ENCODE results near the gene RGS17.
"Not testable (repeated sequence)": the region's sequence is repeated elsewhere in the genome, so short reads cannot be mapped to it uniquely, and the experiment has no call there.

Gene RGS17

DNA sequence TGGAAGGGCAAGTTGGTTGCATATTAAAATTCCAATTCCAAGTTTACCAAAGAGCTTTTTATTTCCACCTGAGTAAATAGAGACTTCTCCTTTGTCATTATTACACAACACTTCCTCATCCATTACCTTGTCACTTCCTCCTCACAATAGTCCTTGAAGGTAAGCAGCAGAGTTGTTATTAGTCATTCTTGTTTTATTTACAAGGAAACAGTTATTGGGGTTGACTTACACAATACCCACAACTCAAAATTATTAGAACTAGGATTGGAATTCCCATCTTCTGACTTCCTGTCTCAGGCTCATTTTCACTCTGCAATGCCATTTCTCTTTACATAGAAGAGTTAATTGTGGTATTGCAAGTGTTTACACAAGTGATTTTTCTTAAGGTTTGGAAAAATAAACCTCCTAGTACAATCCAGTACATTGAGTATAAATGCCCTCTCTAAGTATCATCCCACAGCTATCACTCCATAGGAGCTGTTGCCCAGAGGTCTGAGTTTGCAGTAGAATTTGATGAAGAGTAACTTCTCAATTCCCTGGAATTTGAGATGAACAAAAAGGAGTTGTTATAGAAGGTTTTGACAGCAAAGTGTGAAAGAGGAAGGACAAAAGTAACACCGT lies 99.6 kb downstream of the RGS17 start:
- DNase-seq (ENCODE audit: low read depth in 2 of 2): no peak

DNA sequence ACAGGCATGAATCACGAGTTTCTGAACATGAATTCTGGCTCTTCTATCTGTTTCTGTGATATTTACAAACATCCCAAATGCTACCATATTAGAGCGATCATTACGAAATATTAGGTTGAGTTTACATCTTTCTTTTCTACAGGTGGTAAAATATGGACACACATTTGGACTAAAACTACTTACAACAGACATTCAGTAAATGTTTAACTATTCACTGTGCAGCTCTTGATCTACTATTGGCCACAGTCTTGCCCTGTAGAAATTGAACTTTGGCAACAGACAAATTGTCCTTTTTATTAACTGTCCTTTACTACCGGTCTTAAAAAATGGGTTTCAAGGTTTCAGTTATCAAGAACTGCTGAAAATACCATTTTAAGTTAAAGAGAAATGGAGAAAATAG lies 102.1 kb downstream of the RGS17 start:
- DNase-seq (ENCODE audit: low read depth in 2 of 2): no peak

DNA sequence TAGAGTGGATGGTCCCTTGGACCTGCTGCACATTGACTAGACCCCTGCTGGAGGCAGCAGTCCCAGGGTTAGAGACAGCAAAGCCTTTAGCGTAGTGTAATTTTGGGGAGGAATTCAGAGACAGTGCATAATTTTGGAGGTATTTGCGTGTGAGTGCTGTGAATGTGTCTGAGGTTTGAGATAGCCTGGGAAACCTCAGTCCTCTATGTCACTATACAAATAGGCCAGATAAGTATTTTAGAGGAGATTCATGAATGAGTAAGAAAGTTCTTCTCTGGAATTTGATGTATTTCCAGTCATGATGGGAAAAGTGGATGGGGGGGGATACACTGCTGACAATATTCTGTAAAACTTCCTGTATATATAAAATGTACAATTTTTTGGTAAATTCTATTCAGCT lies 102.8 kb downstream of the RGS17 start:
- DNase-seq (ENCODE audit: low read depth in 2 of 2): no peak

DNA sequence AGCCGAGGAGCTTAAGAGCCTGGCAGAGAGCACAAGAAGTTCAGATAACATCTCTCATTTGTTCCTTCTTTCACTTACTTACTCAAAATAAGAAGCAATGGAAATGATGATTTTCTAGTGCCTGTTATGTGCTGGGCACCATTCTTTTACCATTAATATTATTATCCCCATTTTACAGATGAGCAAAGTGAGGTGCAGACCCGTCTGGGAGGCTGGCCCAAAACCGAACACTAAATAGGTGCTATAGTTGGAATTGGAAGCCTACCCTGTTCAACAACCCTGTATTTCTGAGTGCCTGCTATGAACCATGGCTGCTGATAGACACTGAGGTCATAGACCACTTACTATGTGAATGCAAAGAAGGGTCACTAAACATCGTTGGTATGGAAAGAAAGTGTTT lies 103.6 kb downstream of the RGS17 start:
- no peak for DNase-seq (ENCODE audit: low read depth in 2 of 2)

DNA sequence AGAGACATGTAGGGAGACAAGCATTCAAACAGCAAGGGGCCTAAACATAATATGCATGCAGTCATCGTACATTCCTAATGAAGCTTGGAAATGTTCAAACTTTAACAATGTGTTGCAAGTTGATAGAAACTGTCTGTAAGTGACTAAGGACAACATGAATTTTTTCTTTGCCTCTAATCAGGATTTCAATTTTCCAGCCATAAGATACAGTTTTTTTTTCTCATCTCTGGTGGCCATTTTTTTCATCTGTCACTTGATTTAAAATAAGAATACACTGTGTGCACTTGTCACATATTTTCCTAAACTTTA lies 106.4 kb downstream of the RGS17 start:
- DNase-seq (ENCODE audit: low read depth in 2 of 2): no peak

DNA sequence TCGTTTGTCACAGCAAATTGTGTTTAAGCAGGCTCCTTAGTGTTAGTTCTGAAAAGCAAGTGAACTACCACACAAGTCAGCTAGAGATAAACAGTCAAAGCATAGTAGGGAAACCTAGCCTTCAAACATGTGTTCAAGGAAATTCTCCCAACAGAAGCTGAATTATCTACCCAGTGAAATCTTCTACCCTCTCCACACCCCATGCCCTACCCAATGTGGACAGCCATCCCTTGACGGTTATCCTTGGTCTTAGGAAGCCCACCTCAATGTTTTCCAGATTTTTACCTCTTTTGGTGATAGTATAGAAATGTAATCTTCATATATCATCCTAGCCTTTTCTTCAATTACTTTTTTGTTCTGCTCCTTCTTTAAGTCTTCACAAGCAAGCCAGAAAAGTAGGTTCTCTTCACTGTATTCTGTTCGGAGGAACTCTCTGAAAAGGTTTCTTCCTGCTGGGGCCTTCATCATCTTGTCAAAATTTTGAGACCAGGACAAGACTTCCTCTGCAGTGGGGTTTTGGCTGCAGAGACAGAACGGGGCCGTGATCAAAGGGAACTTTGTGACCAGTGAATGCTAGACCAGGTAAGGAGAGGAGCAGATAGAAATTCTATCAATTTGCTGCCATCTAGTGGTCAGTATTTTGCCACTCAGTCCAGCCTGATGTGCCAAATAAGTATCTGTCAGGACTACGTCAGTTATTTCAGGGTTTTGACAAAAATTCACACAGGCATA lies 106.9 kb downstream of the RGS17 start:
- no peak for DNase-seq (ENCODE audit: low read depth in 2 of 2)

DNA sequence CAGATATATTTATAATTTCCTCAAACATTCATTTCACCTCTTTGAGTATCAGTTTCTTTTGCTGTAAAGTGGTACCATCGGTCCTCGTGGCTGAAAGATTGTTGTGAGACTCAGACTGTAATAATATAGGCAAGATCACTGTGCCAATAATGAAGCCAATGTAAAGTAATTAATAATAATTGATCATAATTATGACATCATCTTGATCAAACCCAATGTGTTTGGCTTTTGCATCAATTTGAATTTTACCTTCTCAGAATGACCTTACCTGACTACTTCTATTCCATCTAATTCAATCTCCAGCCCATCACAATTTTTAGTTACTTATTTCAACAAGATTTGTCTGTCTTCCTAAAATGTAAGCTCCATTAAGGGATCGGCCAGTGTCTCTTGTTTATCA lies 112.7 kb downstream of the RGS17 start:
- no peak for DNase-seq (ENCODE audit: low read depth in 2 of 2)

DNA sequence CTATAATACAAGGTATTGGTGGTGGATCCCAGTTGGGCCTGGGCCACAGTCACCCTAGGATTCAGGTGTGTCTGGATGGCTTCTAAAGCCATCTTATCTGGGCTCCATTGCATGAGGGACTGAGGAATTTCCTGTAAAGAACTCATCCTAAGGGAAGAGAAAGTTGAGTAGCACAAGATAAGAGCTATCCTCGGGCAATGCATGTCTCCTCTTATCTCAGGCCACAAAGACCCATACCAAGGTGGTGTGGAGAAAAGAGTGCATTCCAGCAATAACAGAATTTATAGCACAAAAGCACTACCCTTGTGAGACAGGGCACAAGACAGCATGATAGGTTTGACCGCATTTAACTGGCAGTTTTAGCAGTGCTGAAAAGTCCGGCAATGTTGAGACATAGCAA lies 114.2 kb downstream of the RGS17 start:
- no peak for DNase-seq (ENCODE audit: low read depth in 2 of 2)

DNA sequence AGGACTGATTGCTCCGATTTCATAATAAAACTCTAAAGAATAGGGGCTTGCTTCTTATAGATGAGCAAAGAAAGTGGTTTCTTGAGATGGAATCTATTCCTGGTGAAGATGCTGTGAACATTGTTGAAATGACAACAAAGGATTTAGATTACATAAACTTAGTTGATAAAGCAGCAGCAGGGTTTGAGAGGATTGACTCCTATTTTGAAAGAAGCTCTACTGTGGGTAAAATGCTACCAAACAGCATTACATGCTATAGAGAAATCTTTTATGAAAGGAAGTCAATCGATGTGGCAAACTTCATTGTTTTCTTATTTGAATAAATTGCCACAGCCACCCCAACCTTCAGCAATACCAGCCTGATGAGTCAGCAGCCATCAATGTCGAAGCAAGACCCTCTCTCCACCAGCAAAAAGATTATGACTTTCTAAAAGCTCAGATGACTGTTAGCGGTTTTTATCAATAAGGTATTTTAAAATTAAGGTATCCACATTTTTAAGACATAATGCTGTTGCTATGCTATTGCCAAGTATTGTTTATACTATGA lies 115.9 kb downstream of the RGS17 start:
- no peak for DNase-seq (ENCODE audit: low read depth in 2 of 2)

DNA sequence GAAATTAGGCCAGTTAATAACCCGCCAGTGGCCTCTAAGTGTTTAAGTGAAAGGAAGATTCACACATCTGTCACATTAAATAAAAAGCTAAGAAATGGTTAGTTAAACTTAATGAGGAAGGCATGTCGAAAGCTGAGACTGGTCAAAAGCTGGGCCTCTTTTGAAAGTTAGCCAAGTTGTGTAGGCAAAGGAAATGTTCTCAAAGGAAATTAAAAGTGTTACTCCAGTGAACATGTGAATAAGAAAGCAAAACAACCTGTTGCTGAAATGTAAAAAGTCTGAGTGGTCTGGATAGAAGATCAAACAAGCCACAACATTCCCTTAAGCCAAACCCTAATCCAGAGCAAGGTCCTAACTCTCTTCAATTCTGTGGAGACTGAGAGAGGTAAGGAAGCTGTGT lies 117.6 kb downstream of the RGS17 start:
- no peak for DNase-seq (ENCODE audit: low read depth in 2 of 2)

DNA sequence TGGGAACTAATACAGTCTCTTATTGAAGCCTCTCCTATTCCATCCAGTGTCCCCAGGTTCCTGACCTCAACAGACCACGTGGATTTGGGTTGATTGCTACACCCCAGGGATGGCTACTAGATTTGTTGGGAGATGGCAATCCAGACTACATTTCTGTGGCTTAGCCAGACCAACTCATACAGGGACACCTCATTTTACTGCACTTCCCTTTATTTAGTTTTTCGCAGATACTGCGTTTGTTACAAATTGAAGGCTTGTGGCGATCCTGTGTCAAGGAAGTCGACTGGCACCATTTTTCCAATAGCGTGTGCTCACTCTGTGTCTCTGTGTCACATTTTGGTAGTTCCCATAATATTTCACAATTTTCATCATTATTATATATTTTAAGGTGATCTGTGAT lies 118.2 kb downstream of the RGS17 start:
- DNase-seq (ENCODE audit: low read depth in 2 of 2): no peak

DNA sequence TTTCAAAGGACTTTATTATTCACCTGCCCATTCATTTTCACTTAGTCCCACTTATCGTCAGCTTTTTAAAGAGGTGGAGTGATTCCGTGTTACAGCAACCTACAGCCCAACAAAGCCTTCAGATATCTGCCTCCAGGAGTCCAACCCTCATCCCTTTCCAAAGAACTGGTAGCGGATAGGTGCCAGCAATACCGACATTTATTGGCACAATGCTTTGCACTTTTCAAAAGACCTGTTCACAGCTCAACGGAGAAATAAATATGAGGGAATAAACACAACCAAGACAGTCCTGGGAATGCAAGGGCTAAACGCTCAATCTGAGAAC lies 127.8 kb downstream of the RGS17 start:
- no peak for DNase-seq (ENCODE audit: low read depth in 2 of 2)

DNA sequence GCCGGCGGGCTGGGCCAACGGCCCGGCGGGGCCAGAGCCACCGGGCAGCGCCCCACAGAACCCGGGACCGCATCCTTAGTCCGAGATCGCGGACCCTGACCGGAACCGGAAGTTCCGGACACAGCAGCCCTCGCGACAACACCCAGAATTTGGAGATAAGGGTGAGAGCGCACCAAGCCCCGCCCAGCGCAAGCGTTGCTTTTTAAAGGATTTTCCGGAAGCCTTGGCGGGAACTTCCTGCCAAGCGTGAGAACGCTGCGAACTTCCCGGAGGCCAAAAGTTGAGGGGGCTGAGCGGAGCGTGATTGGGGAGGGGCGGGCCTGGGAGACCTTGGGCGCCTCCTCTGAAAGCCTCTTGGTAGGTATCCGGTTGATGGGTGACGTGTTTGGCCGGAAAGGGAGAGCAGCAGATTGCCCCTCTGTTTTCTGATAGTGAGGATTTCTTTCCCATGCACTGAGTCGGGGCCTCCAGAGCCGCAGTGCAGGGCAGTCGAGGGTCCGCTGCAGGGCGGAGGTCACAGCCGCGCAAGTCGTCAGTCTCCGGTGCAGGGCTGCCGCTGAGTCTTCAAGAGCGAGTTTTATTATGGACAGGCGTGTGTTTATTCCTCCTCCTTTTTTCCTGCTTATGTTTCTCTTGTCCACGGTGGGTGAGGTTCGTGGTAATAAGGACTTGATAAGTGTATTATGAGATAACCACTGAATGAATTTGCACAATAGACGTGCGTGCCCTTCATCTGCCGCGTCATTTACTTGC lies 128.3 kb downstream of the RGS17 start, which contains the start of gene MTRF1L:
MTRF1L (minus strand) TSS at position 97 of the 753 bp plus-strand sequence; CDS start at position 73, 24 bp downstream.
- peak; percentile 63 to 70 for DNase-seq (ENCODE audit: low read depth in 2 of 2)

DNA sequence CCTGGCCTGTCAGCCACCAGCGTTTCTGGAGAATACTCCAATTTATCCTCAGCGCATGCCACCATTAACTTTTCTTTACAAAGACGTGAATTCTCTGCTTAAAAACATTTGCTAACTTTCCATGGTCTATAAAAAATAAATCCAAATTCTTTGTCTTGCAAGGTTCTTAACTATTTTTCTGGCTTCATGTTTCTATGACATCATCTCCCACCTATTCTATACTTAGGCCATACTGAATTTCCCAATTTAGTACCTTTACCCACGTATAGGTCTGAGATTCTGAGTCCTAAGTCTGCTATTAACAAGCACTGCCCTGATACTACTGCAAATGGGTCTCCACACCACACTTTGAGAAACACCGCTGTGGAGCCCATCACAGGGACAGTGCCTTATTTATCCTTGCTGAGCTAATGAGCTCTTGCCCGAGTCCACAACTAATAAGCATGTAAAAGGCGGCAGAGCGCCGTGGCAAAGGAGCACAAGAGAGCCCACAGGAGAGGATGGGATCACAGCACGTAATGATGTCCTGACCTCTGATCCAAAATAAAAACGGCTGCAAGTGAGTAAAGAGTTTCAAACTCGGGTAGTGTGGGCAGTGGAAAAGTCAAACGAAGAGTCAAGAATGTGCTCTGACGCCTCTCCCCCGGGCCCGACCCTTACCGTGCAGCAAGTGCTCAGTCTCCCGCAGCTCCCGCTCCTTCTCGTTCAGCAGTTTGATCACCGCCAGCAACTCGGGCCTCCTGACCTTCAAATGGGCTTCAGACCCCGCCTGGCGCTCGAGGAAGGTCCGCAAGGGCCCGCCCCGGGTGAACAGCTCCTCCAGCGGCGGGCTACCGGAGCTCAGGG lies 129.1 kb downstream of the RGS17 start:
- DNase-seq (ENCODE audit: low read depth in 2 of 2): no peak

DNA sequence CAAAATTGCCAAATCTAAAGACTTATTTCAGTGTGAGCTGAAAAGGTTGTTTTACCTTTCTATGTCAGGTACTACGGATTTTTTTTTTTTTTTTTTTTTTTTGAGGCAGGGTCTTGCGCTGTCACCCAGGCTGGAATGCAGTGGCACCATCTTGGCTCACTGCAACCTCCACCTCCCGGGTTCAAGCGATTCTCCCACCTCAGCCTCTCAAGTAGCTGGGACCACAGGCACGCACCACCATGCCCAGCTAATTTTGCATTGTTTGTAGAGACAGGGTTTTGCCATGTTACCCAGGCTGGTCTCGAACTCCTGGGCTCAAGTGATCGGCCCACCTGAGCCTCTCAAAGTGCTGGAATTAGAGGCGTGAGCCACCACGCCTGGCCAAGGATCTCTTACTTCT lies 130.3 kb downstream of the RGS17 start:
- DNase-seq (ENCODE audit: low read depth in 2 of 2): not testable (repeated sequence)

DNA sequence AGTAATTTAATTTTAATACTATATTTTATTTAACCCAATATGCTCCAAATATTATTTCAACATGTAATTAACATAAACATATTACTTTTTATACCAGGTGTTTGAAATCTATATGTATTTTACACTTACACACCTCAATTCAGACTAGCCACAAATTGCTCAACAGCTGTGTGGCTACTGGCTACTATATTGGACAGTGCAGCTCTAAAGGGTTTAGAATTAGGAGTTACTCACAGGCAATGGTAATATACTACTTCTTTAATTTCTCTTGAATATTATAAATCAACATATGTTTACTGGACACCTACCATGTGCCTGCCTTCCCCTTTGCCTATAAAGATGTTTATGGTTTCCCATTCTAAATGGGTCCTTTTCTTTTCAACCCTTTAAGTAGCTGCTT lies 130.8 kb downstream of the RGS17 start:
- no peak for DNase-seq (ENCODE audit: low read depth in 2 of 2)

DNA sequence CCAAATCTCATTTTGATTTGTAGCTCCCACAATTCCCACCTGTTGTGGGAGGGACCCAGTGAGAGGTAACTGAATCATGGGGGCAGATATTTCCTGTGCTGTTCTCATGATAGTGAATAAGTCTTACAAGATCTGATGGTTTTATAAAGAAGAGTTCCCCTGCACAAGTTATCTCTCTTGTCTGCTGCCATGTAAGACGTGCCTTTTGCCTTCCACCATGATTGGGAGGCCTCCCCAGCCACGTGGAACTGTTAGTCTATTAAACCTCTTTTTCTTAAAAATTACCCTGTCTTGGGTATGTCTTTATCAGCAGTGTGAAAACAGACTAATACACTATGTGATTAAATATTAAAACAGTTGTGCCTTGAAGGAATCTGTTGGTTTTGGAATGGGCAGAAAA lies 131.5 kb downstream of the RGS17 start:
- DNase-seq (ENCODE audit: low read depth in 2 of 2): not testable (repeated sequence)

DNA sequence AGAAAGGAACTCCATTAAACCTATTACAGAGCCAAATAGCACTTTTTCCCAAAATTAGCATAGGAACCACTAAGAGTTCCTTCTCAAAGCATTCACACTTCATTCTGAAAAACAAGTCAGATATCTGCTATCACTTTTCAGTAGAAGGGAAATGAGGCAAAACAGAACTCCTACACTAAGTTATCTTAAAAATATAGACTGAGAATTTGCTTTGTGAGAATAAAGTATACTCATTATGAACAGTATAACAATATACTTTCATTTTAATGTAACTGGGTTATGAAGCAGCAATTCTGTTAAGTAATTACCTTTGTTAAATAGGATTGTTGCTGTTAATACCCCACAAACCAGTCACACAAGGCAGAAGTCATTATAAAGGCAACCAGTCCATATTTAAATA lies 137.2 kb downstream of the RGS17 start:
- no peak for DNase-seq (ENCODE audit: low read depth in 2 of 2)

DNA sequence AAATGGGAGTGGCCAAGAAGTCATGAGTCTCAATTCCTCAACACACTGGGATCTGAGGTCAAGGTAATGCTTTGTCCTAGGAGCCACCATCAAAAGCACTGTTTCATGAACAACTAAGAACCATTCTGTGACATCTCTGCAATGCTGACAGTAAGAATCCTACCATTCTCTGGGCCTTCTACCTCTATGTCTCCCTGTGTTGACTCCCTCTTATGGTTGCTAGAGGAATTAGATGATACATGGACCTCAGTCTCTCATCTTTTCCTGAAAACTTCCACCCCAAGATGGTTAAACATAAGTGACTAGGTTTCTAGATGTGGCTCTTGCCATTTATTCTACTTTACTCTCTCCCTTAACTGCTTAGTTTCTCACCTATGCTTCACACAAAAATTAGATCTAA lies 137.7 kb downstream of the RGS17 start:
- no peak for DNase-seq (ENCODE audit: low read depth in 2 of 2)

DNA sequence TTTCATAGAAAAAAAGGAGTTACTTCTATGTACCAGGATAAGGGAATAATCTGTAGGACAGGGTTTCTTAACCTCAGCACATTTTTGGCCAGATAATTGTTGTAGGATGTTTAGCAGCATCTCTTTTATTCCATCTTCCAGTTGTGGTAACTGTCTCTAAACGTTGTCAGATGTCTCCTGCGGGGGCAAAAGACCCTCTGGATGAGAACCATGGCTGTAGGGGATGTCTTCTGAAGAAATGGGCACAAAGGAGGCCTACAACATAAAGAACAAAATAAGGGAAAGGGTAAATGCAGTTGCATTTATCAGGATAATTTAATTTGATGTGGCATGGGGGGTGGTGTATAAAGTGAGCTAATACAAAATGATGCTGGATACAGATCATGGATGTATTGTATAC lies 144.1 kb downstream of the RGS17 start:
- no peak for DNase-seq (ENCODE audit: low read depth in 2 of 2)

DNA sequence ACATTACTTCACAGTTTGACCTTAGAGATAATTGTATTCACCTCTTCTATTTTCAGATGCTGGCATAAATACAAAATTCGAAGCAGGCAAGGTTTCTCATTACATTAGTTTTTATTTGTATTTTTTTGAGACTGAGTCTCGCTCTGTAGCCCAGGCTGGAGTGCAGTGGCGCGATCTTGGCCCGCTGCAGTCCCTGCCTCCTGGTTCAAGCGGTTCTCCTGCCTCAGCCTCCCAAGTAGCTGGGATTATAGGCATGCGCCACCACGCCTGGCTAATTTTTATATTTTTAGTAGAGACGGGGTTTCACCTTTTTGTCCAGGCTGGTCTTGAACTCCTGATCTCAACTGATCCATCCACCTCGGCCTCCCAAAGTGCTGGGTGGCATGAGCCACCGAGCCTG lies 145.8 kb downstream of the RGS17 start:
- DNase-seq (ENCODE audit: low read depth in 2 of 2): not testable (repeated sequence)

DNA sequence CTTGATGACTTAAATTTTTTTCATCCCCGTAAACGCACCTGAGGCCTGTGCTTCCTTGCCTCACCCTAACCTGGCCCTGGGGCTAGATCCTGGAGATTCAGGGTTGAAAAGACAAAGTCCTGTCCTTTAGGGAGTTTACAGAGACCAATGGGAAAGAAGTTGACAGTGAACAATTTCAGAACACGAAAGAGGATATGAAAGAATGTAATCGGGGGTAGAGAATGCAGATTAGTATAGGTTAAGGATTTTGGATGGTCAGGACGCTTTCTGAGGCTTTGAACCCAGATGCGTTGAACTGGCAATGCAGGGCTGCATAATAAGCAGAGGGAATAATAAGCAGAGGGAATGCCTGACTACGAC lies 146.6 kb downstream of the RGS17 start:
- no peak for DNase-seq (ENCODE audit: low read depth in 2 of 2)
